NCI-H146 (cell line): ENCODE results near the gene RB1.
A peak's percentile ranks its signal among the peaks of the same experiment; 100 is the strongest.

Source experiments
- DNase-seq: peaks from one replicate; lab custom pipeline; 2025; lab: John Stamatoyannopoulos, UW

Gene RB1

DNA sequence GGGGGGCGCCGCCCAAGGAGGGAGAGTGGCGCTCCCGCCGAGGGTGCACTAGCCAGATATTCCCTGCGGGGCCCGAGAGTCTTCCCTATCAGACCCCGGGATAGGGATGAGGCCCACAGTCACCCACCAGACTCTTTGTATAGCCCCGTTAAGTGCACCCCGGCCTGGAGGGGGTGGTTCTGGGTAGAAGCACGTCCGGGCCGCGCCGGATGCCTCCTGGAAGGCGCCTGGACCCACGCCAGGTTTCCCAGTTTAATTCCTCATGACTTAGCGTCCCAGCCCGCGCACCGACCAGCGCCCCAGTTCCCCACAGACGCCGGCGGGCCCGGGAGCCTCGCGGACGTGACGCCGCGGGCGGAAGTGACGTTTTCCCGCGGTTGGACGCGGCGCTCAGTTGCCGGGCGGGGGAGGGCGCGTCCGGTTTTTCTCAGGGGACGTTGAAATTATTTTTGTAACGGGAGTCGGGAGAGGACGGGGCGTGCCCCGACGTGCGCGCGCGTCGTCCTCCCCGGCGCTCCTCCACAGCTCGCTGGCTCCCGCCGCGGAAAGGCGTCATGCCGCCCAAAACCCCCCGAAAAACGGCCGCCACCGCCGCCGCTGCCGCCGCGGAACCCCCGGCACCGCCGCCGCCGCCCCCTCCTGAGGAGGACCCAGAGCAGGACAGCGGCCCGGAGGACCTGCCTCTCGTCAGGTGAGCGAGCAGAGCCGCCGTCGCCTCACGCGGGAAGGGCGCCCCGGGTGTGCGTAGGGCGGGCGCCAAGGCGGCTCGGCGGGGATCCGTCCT is at the start of gene RB1:
TSS of gene RB1 (plus strand) at position 393 of the 784 bp plus-strand sequence. CDS start at position 555, 162 bp downstream.
- DNase-seq, result peak; percentile 87

DNA sequence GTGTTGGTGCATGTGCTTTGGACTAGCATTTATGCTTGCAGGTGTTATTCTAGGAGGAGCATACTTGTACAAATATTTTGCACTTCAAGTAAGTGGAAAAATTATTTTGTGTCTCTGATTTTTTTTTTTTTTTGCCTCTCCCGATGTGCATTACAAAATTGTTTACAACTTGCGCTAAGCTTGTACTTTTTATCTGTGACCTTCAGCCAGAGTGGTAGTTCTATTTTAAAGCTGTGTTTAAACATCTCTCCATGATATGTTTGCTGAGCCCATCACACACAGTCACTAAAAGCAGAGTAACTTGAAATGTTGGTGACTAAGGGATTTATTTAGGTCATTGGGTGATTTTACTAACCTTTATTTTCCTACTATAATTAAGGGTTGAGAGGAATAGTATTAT is 49.7 kb upstream of the RB1 start:
- DNase-seq, result peak; percentile 43

DNA sequence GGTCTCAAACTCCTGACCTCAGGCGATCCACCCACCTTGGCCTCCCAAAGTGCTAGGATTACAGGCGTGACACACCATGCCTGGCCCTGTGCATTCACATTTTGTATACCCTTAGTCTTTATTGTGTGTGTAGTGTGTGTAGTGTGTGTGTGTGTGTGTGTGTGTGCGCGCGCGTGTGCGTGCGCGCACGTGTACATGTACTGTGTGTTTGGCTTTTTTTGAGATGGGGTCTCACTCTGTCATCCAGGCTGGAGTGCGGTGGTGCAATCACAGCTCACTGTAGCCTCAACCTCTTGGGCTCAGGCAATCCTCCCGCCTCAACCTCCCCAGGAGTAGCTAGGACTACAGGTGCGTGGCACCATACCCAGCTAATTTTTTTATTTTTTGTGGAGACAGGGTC is 48.5 kb upstream of the RB1 start:
- no peak for DNase-seq

DNA sequence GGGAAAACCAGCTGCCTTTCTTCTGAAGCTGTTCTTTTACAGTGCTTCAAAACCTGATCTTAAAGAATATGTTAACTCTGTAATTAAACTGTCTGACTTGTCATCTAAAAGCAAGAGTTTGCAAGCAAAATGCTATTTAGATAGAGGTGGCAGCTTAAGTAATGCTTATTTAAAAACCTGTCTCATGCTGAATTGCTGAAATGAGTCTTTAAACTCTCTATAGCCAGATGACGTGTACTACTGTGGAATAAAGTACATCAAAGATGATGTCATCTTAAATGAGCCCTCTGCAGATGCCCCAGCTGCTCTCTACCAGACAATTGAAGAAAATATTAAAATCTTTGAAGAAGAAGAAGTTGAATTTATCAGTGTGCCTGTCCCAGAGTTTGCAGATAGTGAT is 47.6 kb upstream of the RB1 start:
- DNase-seq, result no peak

DNA sequence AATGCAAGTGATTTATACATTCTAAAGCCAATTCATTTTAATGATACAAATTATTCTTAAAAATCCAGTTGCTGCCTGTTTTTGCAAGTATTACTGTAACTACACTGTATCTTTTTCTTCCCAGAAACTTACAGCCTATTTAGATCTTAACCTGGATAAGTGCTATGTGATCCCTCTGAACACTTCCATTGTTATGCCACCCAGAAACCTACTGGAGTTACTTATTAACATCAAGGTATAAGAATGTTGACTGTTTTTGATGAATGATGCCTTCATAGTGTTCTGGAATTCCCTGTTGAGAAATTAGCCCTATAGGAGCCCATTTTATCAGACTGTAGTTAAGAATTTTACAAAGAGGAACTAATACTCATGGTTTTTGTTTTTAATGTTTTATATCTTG is 45.5 kb upstream of the RB1 start:
- DNase-seq, result no peak

DNA sequence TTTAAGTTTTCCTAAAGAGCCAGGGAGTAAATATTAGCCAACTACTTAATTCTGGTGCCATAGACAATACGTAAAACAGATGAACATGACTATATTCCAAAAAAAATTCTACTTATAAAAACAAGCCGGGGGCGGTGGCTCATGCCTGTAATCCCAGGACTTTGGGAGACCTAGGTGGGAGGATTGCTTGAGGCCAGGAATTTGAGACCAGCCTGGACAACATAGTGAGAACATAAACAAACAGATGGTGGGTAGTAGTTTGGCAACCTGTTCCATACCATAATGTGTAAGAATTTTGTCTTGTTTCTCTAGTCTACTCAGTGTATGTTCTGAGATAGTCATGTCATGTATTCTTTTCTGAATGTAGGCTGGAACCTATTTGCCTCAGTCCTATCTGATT is 45.1 kb upstream of the RB1 start:
- no peak for DNase-seq

DNA sequence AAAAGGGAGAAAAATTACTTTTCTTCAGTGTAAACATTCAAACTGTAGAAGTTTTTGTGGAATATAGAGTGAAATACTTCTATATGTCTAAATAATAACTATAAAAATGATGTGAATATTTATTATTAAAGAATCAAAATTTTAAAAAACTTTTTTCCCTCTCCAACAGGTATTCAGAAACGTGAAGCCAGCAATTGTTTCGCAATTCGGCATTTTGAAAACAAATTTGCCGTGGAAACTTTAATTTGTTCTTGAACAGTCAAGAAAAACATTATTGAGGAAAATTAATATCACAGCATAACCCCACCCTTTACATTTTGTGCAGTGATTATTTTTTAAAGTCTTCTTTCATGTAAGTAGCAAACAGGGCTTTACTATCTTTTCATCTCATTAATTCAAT is 42.6 kb upstream of the RB1 start:
- no peak for DNase-seq

DNA sequence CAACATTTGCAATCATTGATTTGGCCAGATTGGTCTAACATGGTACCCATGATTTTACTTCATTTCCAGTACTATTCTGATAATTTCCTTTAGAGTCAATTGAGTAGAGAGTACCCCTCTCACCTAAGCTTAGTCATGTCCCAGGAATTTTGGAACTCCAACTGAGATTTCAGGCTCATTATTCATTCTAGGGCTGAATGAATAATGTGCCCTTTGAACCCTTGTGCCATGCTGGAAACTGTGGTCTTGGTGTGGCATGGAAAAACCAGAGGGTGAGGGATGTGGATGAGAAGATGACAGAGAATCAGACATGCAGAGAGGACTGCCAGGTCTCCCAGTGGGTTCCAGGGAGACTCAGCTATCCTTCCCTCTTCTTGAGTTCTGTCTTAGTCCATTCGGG is 40.4 kb upstream of the RB1 start:
- DNase-seq, result no peak

DNA sequence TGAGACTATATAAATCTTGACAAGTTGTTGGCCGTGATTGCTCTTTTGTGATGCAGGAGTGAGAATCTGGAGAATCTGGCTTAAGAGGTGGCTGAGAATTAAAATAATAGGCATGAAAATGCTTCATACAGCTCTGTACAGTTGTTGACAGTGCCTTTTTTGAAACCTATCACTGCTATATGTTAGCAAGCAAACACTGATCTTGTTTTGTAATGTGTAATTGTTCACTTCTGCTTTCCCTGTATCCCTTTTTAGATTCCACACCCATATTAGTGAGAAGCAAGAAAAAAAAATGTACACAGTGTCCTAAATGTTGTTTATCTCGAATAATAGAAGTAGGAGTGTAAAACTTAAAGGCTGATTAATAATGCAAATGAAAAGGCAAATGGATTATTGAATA is 39.5 kb upstream of the RB1 start:
- no peak for DNase-seq

DNA sequence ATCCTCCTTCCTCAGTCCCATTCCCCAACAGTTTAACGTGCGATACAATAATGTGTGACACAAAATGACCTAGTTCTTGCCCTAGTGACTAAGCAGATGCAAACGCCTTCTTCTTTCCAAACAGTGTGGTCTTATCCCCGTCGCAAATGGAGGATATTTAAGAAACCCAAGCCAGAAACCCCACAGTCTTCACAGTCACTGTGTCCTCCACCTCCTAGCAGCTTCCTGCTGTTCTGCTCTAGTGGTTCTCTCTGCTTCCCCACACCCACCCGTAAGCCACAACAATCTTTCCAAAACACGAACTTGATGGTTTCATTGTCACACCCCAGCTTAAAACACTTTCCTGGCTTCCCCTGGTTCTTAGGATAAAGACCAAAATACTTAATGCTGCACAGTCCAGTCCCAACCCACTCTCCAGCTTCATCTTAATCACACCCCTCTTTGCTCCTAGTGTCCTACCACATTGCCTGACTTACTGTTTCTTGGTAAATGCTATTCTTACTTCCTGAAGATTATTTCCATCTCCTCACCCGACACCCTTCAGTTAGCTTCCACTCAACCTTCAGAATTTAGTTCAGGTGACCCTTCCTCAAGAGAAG is 38.2 kb upstream of the RB1 start:
- DNase-seq, result no peak

DNA sequence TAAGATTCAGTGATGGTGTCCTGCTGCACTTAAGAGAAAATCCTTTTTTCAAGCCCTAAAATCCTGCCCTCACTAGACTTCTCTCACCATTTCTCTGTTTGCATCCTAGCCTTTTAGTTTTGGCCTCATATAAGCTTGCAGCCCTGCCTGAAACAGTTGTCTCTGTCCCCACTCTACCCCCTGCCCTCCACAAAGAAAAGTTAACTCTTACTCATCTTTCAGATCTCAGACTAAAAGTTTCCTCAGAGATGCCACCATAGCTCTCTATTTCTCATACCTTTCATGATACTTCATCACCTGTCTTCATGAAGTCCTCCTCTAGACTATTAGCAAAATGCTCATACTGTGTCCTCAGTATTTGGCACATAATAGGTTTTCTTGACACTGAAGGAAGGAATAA is 37.4 kb upstream of the RB1 start:
- DNase-seq, result no peak

DNA sequence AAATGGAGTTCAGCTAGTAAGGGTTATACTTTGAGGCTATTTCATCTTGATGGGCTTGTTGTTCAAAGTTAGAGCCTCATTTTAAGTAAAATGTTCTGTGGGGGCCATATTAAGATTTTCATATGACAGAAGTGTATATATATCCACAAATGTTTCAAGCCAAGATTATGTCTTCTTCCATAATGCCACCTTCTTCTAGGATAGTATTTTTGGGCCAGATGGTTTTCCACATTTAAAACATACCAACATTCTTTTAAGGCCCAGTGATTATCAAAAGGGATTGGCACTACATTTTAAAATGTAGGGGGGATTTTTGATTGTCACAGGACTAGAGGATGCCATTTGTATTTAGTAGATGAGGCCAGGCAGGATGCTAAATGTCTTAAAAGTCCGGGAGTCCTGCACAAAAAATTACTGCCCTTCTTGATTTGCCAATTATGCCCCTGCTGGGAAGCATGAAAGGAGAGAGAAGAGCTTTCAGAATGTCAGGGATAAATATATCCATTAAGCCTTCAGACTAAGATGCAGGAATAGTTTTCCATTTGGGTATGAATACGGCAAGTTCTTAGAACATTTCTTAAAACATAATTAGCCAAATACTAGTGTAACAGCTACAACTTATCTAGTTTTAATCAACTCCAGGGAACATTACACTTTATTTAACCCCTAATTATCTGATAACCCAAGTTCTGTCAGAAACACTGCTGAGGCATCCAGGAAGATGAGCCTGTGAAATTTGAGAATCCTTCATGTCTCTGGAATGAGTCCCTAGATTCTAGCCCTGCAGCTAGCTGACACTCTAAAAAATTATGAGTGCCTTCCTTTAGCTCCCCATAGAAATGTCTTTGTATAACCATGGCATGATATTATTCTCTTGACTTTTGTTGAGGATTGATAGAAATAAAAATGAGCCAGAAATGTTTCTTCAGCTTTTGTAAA is 36.6 kb upstream of the RB1 start:
- DNase-seq, result peak; percentile 25

DNA sequence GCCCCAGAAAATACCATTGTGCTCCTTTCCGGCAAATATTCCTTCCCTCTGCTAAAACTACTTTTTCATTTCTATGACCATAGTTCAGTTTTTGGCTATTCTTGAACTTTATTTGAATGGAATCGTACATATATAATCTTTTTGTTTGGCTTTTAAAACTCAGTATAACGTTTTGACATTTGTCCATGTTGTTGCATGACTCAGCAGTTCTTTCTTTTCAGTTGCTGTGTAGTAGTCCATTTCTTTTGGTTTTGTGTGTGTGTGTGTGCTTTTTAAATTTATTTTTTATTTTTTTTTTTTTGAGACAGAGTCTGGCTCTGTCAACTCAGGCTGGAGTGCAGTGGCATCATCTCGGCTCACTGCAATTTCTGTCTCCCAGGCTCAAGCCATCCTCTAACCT is 35.5 kb upstream of the RB1 start:
- DNase-seq, result no peak

DNA sequence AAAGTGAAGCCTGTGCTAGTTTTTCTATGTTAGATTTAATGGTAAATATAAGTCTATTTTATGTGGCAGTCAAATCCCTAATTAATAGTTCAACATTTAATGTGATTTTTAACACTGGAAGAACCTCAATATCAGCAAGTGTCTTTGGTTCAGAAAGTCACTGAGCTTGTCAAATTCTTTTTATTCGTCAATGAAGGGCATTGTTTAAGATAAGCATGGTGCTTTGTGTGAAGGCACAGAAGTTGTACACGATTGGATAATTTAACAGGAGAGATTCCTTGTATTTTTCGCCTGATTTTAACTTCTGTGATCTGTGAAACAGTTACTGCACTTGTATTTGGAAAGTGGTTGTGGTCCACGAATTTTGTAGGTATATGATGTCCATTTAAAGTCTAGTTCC is 30.2 kb upstream of the RB1 start:
- DNase-seq, result no peak

DNA sequence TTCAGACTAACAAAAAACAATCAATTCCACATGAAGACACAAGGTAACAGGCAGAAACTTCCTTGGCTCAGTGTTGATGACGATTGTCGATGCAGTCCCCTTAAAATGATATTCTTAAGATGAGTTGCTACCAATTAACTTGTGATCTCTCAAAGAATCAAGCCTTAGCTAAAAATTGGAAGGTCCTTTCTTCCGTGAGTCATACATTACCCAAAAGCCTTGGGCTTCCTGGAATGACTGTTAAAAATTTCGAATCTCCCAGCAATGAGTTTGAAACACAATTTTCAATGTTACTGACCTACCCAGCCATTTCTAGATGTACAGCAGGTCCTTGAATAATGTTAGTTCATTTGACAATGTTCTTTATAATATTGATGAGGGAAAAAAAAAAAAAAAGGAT is 28.0 kb upstream of the RB1 start:
- no peak for DNase-seq

DNA sequence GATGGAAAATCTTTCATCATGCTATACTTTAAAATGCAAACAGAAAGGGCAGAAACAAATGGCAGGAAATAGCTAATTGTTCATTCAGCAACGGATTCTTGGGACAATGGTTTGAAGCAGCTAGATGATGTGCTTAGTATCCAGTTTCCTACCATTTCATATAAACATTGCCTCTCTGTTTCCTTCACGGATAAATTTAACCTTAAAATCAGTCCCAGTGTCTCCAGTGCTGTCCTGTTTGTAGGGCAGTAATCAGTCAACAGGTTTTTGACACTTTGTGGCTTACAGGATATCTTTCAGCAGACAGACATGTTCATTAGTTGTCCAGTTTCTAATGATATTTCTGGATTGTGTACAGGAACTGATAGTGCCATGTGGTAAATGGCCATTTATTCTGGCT is 24.7 kb upstream of the RB1 start:
- peak; percentile 75 for DNase-seq

DNA sequence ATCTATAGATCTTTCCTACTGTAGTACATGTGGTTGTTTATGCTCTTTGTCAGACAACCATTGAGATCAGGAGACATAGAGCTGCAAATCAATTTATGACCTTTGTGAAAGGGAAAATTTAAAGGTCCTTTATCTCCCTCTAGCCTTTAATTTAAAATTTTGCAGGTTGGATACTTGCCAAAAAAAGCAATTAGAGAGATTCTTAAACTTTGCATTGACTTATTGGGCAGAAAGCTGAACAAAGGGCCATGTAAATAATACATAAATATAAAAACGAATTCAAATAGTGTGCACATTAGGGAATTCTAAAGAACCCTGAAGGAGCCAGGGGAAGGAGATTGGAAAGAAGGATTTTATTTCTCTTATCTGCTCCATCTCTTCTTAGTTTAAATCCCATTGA is 22.0 kb upstream of the RB1 start:
- DNase-seq, result peak; percentile 9

DNA sequence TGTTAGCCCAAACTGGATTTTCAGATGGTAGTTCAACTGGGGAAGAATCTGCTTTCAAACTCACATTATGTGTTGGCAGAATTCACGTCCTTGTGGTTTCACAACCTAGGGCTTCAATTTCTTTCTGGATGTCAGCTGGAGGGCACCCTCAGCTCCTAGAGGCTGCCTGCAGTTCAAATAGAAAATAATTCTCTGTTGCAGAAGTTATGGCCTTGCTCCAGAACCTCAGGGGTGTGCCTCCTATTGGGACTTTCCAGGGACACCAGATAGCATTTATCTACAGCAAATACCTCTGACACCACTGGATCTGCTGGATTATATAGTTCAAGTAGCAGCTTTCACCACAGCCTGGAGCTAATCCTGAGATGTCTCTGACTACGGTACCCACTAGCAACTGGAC is 11.8 kb upstream of the RB1 start:
- DNase-seq, result no peak

DNA sequence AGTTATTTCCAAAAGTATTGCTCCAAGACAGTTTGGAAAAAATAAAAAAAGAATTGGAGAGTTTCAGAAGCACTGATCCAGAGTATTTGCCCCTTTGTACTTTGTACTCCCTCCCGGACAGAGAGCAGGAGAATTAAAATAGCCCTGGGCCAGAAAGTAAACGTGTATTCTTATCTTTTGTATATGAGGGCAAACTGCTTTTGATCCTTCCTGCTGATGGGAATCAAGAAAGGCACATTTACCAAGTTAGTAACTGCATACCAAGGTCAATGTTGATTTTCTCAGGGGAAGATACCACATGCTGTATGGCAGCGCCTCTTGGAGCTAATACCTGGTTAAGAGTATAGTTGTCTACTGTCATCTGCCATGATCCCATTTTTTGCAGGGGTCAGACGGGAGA is 10.9 kb upstream of the RB1 start:
- DNase-seq, result no peak

DNA sequence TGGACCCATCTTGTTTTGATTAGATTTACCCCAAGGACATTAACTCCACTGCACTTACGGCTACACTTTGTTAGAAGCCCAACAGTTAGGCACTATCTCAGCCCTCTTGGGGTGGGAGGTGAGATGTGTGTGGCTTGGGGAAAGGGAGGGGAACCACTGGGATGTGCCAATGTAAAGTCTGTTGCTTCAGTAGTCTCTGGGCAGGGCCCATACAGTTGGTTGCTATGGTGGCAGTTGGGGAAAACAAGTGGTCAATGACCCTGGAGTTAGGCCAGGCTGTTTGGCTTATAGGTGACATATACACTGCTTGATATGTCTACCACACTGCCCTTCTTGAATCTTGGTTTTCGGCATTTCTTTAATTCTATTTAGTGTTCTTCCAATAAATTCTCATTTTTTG is 8.9 kb upstream of the RB1 start:
- DNase-seq, result no peak

DNA sequence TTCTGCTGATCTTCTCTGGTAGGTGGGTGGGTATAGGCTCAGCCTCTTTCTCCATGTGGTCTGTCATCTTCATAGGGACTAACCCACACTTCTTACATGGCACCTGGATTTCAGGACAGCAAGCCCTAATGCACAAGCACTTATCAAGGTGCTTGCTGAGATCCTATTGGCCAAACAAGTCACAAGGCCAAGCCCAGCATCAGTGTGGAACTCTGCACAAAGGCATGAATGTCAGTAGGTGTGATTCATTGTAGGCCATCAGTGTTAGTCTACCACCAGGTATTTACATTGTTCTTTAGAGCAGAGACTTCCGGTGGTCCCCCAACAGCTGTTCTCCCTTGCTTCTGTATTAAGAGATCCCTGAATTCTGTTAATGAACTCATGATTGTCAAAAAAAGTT is 8.3 kb upstream of the RB1 start:
- DNase-seq, result peak; percentile 12

DNA sequence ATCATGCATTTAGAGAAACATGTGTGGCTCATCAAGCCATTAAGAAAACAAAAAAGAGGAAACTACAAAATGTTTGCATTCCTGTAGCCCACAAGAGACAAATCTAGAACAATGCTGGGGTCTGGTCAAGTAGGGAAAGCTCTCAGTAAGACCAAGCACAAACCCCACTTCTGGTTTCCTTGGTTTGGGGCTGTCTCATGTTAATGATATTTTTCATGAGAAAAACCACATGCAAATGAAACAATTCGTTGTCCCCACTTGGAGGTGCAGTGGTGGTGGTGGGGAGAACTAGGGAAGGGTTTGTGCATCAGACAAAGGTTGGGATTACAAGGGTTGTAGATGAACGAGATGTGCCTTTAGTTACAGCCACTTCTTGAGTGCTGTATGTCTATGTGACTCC is 7.0 kb upstream of the RB1 start:
- DNase-seq, result no peak
